Hepatocyte (in vitro differentiated cells): ENCODE measurements around the gene NSMCE1.

ENCODE experiments used
- CTCF ChIP-seq: fragments of 200-600 bp; sonication (generic); IDR thresholded peaks from 2 replicates; pipeline ENCODE4 v1.5.1; 2016; ENCODE audit warnings: antibody characterized with exemption, mild to moderate bottlenecking; ENCODE audit not compliant: poor library complexity
- EZH2 ChIP-seq: fragments of 200-600 bp; sonication (generic); IDR thresholded peaks from 2 replicates; pipeline ENCODE4 v1.6.1; 2016; ENCODE audit warnings: antibody characterized with exemption, mild to moderate bottlenecking, borderline replicate concordance

DNA sequence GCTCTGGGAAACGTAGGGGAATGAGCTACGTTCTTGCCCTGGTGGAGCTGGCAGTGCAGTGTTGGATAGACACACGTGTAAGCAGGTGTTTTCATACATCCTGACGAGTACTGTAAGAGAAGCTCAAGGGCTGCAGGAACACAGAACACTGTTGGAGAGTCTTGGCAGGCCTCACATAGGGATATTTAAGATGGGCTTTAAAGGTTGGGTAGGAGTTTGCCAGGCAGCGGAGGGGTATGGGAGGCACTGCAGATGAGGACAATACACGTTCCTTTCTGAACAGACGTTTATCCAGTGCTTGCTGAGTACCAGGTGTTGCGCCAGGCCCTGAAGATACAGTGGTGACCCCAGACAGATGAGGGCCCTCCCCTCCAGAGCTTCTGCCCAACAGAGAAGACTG, 59.0 kb downstream of the NSMCE1 start:
- TF ChIP-seq EZH2: no peak
- no peak for TF ChIP-seq CTCF
